Measurements from ENCODE around the gene HIF1AN.

Gene HIF1AN

DNA sequence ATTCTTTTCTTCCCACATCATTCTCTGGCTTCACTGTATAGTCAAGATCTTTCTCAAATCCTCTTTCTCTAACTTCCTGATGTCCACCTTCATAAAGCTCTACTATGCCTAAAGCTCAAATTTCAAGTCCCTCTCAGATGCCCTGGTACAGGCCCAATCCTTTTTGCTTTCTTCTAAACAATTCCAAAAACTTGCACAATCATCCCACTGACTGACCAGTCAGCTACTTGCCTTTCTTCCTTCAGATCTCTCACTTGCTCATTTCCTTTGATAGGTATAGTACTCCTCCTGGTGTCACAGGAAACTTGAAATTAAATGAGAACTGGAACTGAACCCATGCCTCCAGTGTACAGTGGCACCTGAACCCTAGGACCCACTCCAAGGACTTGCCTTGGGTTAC, 34.3 kb upstream of the HIF1AN start:
- TF ChIP-seq, protein P1, sequence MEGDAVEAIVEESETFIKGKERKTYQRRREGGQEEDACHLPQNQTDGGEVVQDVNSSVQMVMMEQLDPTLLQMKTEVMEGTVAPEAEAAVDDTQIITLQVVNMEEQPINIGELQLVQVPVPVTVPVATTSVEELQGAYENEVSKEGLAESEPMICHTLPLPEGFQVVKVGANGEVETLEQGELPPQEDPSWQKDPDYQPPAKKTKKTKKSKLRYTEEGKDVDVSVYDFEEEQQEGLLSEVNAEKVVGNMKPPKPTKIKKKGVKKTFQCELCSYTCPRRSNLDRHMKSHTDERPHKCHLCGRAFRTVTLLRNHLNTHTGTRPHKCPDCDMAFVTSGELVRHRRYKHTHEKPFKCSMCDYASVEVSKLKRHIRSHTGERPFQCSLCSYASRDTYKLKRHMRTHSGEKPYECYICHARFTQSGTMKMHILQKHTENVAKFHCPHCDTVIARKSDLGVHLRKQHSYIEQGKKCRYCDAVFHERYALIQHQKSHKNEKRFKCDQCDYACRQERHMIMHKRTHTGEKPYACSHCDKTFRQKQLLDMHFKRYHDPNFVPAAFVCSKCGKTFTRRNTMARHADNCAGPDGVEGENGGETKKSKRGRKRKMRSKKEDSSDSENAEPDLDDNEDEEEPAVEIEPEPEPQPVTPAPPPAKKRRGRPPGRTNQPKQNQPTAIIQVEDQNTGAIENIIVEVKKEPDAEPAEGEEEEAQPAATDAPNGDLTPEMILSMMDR (IDR thresholded peaks at IDR 0.05; ENCODE audit: insufficient read depth, low read length, poor library complexity, severe bottlenecking), result no peak
- no peaks in the 10 kb centered on the region for H3K27me3 ChIP-seq (replicated peaks; ENCODE audit: control insufficient read depth, insufficient read depth, low read length)
- peaks cover 16% of the 10 kb centered on the region for H3K36me3 ChIP-seq (ENCODE audit: control insufficient read depth, insufficient read depth, low read length)
- no peak for DNase-seq (ENCODE audit: extremely low read depth, insufficient read length)
- H3K4me3 ChIP-seq (replicated peaks; ENCODE audit: low read depth, low read length), result no peak overlapping the region

DNA sequence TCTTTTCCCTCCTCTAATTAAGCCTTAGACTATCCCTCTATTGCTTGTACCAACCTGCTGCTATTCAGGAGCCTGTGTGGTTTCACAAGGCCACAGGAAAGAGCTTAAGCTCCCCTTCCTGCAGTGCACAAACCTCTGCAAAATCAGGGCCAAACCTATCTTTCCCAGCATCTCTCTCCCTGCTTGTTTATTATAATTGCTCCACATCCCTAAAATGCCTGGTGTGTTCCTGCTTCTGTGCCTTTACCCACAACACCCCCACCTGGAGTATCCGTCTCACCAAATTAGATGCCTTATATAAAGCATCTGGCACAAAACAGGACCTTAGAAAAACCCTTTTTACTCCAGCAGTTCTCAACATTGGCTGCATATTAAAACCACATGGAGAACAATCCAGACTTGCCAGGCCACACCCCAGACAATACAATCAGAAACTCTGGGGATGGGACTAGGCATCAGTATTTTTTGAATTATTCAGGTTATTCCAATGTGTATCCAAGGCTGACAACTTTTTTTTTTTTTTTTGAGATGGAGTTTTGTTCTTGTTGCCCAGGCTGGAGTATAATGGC, 32.7 kb upstream of the HIF1AN start:
- no peaks in the 10 kb centered on the region for H3K27me3 ChIP-seq (replicated peaks; ENCODE audit: control insufficient read depth, insufficient read depth, low read length)
- TF ChIP-seq, protein P1 (IDR thresholded peaks at IDR 0.05; ENCODE audit: insufficient read depth, low read length, poor library complexity, severe bottlenecking), result no peak
- no peak for DNase-seq (ENCODE audit: extremely low read depth, insufficient read length)
- H3K36me3 ChIP-seq (ENCODE audit: control insufficient read depth, insufficient read depth, low read length), result peaks cover 15% of the 10 kb centered on the region
- no peak overlapping the region for H3K4me3 ChIP-seq (replicated peaks; ENCODE audit: low read depth, low read length)

DNA sequence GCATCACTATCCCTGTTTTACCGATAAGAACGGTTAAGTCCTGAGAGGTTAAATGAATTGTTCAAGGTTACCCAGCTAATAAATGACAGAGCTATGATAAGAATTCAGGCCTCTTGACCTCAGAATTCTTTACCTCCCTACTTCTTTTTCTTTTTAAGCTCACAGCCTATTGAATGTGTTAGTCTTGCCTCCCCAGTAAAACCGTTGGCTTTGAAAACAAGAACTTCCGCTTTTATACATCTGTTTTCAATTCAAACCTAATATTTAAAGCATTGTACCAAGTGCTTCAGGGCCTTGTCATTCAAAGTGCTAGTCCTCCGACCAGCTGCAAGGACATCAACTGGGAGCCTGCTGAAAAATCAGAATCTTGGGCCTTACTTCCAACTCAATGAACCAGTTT, 31.6 kb upstream of the HIF1AN start:
- Histone ChIP-seq H3K4me3 (replicated peaks; ENCODE audit: low read depth, low read length) (no peak overlapping the region), H3K36me3 (ENCODE audit: control insufficient read depth, insufficient read depth, low read length) (peaks cover 15% of the 10 kb centered on the region), H3K27me3 (replicated peaks; ENCODE audit: control insufficient read depth, insufficient read depth, low read length) (no peaks in the 10 kb centered on the region)
- TF ChIP-seq, protein P1 (IDR thresholded peaks at IDR 0.05; ENCODE audit: insufficient read depth, low read length, poor library complexity, severe bottlenecking), result no peak
- DNase-seq (ENCODE audit: extremely low read depth, insufficient read length), result no peak

DNA sequence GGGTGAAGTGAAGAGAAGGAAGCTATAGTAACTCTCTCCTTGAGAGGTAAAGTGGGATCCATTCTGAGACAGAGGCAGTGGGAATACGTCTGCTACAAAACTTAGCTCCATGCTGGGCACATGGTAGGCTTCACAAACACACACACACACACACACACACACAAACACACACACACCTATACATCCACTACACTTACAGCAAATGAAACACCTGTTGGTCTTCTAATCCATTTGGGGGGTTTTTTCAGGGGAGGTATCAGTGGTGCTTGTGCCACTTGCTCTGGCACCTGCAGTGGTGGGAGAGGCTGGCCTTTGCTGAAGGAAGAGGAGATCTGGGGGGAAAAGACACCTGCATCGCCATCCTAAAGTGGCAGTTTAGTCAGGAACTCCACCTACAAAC, 30.6 kb upstream of the HIF1AN start:
- DNase-seq (ENCODE audit: extremely low read depth, insufficient read length), result no peak
- H3K36me3 ChIP-seq (ENCODE audit: control insufficient read depth, insufficient read depth, low read length), result peaks cover 15% of the 10 kb centered on the region
- H3K27me3 ChIP-seq (replicated peaks; ENCODE audit: control insufficient read depth, insufficient read depth, low read length), result no peaks in the 10 kb centered on the region
- TF ChIP-seq, protein P1 (IDR thresholded peaks at IDR 0.05; ENCODE audit: insufficient read depth, low read length, poor library complexity, severe bottlenecking), result no peak
- no peak overlapping the region for H3K4me3 ChIP-seq (replicated peaks; ENCODE audit: low read depth, low read length)

DNA sequence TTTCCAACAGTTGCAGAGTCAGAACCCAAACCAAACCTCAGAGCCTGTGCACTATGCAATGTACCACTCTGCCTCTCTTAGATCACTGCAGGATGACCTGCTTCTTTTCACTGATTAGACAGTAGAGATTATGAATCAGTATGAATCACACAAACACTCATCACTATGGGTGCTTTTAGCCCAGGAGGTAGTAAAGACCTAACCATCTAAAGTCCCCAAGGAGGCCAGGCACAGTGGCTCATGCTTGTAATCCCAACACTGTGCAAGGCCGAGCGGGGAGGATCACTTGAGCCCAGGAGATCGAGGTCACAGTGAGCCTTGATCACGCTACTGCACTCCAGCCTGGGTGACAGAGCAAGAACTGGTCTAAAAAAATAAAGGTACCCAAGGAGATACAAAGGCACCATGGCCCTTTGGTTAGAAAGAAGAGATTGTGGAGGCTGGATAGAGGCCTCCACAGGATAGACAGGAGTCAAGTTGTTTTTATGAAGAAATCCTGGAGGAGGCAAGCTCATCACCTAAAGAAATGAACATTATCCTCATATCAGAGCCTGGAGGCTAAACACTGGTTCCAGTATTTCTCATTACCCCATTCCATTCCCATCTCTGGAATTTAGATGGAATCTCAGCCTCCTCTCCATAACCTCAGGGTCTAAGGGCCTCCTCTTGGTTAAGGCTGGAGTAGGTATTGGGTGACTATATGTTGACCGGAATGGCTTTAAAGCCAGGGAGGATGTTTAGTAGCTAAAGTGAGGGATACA, 29.0 kb upstream of the HIF1AN start:
- H3K36me3 ChIP-seq (ENCODE audit: control insufficient read depth, insufficient read depth, low read length), result peaks cover 18% of the 10 kb centered on the region
- no peaks in the 10 kb centered on the region for H3K27me3 ChIP-seq (replicated peaks; ENCODE audit: control insufficient read depth, insufficient read depth, low read length)
- TF ChIP-seq, protein P1 (IDR thresholded peaks at IDR 0.05; ENCODE audit: insufficient read depth, low read length, poor library complexity, severe bottlenecking), result no peak
- no peak for DNase-seq (ENCODE audit: extremely low read depth, insufficient read length)
- no peak overlapping the region for H3K4me3 ChIP-seq (replicated peaks; ENCODE audit: low read depth, low read length)
